Measurements from ENCODE around the gene MGMT.

GRCh38 chr10:129468187-129468586 lies 1.1 kb downstream of the MGMT start:
- no peak for TF ChIP-seq CTCF (IDR thresholded peaks at IDR 0.05)
- no peak for TF ChIP-seq ZFX (IDR thresholded peaks at IDR 0.05; ENCODE audit: borderline replicate concordance)

All from 22Rv1 (cell line).